SK-N-SH treated with all-trans-retinoic acid at 6 μM for 48 hours (cell line): ENCODE results near the gene CYFIP1.

ENCODE experiments used
- ATAC-seq: fragments of 200-7000 bp; cut with Tn5 transposase; 3 replicates; pipeline ENCODE4 v1.9.1; 2020; ENCODE audit warnings: mild to moderate bottlenecking, moderate library complexity
- ARNTL ChIP-seq: fragments of 450-650 bp; formaldehyde crosslinking; IDR thresholded peaks from 2 replicates; pipeline ENCODE4 v1.5.0; 2020; ENCODE audit warnings: low read depth, mild to moderate bottlenecking, moderate library complexity, borderline replicate concordance
- BACH2 ChIP-seq: fragments of 250-450 bp; sonication (Bioruptor Pico); IDR thresholded peaks from 2 replicates; pipeline ENCODE4 v1.9.0; 2021; ENCODE audit warnings: mild to moderate bottlenecking, borderline replicate concordance
- CSDC2 ChIP-seq: fragments of 250-450 bp; sonication (Bioruptor Pico); IDR thresholded peaks from 2 replicates; pipeline ENCODE4 v1.5.0; 2020; ENCODE audit warnings: mild to moderate bottlenecking, moderate library complexity
- ESRRG ChIP-seq: fragments of 250-450 bp; sonication (Bioruptor Pico); IDR thresholded peaks from 2 replicates; pipeline ENCODE4 v1.6.1; 2021; ENCODE audit warnings: mild to moderate bottlenecking
- GLIS3 ChIP-seq: fragments of 250-450 bp; sonication (Bioruptor Pico); IDR thresholded peaks from 2 replicates; pipeline ENCODE4 v1.5.0; 2020; ENCODE audit warnings: mild to moderate bottlenecking, moderate library complexity
- ISL1 ChIP-seq: fragments of 250-450 bp; sonication (Bioruptor Pico); IDR thresholded peaks from 2 replicates; pipeline ENCODE4 v2.1.2; 2022; ENCODE audit warnings: mild to moderate bottlenecking, moderate library complexity
- OSR1 ChIP-seq: fragments of 250-450 bp; sonication (Bioruptor Pico); IDR thresholded peaks from 2 replicates; pipeline ENCODE4 v1.8.0; 2022; ENCODE audit warnings: moderate library complexity, mild to moderate bottlenecking, inconsistent platforms
- RARB ChIP-seq: fragments of 250-450 bp; sonication (Bioruptor Pico); IDR thresholded peaks from 2 replicates; pipeline ENCODE4 v1.8.0; 2021; ENCODE audit warnings: mild to moderate bottlenecking, moderate library complexity
- SNAI2 ChIP-seq: fragments of 250-450 bp; sonication (Bioruptor Pico); IDR thresholded peaks from 2 replicates; pipeline ENCODE4 v1.5.0; 2020; ENCODE audit warnings: mild to moderate bottlenecking, moderate library complexity
- TOX ChIP-seq: fragments of 250-450 bp; sonication (Bioruptor Pico); IDR thresholded peaks from 2 replicates; pipeline ENCODE4 v1.8.0; 2021; ENCODE audit warnings: mild to moderate bottlenecking, moderate library complexity, borderline replicate concordance
- ZC3H10 ChIP-seq: fragments of 250-450 bp; sonication (Bioruptor Pico); IDR thresholded peaks from 2 replicates; pipeline ENCODE4 v1.5.1; 2021; ENCODE audit warnings: mild to moderate bottlenecking, moderate library complexity
- ZFP3 ChIP-seq: fragments of 250-450 bp; sonication (Bioruptor Pico); IDR thresholded peaks from 2 replicates; pipeline ENCODE4 v1.5.0; 2020; ENCODE audit warnings: mild to moderate bottlenecking, moderate library complexity
- ZFP30 ChIP-seq: fragments of 450-650 bp; formaldehyde crosslinking; IDR thresholded peaks from 2 replicates; pipeline ENCODE4 v1.5.0; 2022; ENCODE audit warnings: mild to moderate bottlenecking, moderate library complexity
- ZNF565 ChIP-seq: fragments of 450-650 bp; formaldehyde crosslinking; conservative IDR thresholded peaks from 2 replicates; pipeline ENCODE4 v1.5.0; 2020; ENCODE audit warnings: low read depth, mild to moderate bottlenecking, moderate library complexity
- ZNF70 ChIP-seq: fragments of 450-650 bp; formaldehyde crosslinking; IDR thresholded peaks from 2 replicates; pipeline ENCODE4 v1.5.0; 2020; ENCODE audit warnings: mild to moderate bottlenecking, moderate library complexity
- ZNF8 ChIP-seq: fragments of 450-650 bp; formaldehyde crosslinking; IDR thresholded peaks from 2 replicates; pipeline ENCODE4 v1.5.0; 2020; ENCODE audit warnings: mild to moderate bottlenecking, moderate library complexity
- TF ChIP-seq, protein P1 (sequence below): fragments of 250-450 bp; sonication (Bioruptor Pico); IDR thresholded peaks from 2 replicates; pipeline ENCODE4 v1.5.1; 2021; ENCODE audit warnings: mild to moderate bottlenecking, moderate library complexity
- TF ChIP-seq, protein P2 (sequence below): fragments of 250-450 bp; sonication (Bioruptor Pico); IDR thresholded peaks from 2 replicates; pipeline ENCODE4 v1.5.1; 2020; ENCODE audit warnings: low read depth, mild to moderate bottlenecking, moderate library complexity
- TF ChIP-seq, protein P3 (sequence below): fragments of 250-450 bp; sonication (Bioruptor Pico); IDR thresholded peaks from 2 replicates; pipeline ENCODE4 v1.5.0; 2020; ENCODE audit warnings: mild to moderate bottlenecking, moderate library complexity
- TF ChIP-seq, protein P4 (sequence below): fragments of 250-450 bp; sonication (Bioruptor Pico); IDR thresholded peaks from 2 replicates; pipeline ENCODE4 v1.8.0; 2021; ENCODE audit warnings: low read depth, mild to moderate bottlenecking, moderate library complexity, borderline replicate concordance
- TF ChIP-seq, protein P5 (sequence below): fragments of 250-450 bp; sonication (Bioruptor Pico); IDR thresholded peaks from 2 replicates; pipeline ENCODE4 v1.8.0; 2020; ENCODE audit warnings: mild to moderate bottlenecking, moderate library complexity, borderline replicate concordance

The CYFIP1 gene

DNA sequence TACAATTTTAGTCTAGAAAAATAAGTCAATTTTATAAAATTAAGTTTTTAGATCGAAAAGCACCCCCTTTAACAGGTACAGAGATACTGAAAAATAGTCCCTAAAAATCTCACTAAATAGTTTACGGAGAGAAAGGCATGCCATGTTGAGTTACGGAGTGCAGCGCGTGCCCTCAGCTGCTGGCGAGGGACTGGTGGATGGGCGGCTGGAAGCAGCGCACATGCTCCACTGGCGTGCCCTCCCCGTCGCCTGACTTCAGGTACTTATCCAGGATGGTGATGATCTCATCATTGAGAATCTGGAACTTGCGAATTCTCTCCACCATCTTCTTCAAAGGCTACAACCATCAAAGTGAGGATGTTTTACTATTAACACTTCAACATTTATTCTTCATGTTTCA is 110.3 kb downstream of the CYFIP1 start:
- no peak for ATAC-seq
- TF ChIP-seq ZC3H10 (CRISPR knock-in tag) (no peak), SNAI2 (CRISPR knock-in tag) (no peak), OSR1 (CRISPR knock-in tag) (no peak), ZNF70 (CRISPR knock-in tag) (no peak)

DNA sequence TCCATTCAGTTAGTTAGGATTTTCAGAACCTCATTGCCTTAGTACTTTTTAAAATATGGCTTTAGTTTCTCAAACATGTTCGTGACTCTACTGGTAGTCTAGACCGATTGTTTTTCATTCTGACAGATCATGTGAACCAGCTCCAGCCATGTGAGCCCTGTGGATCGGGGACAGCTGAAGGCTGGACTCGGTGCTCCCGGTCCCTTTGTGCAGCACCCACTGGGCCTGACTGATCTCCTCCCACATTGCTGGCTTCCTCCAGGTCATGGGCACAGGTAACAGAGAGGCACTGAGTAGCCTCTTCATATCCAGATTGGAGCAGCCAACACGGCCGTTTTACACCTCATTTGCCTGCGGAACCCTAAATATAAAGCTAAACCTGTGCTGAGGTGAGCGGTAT is 111.2 kb downstream of the CYFIP1 start:
- TF ChIP-seq ARNTL (CRISPR knock-in tag) (no peak), ZFP30 (CRISPR knock-in tag) (no peak)
- TF ChIP-seq, protein P1, sequence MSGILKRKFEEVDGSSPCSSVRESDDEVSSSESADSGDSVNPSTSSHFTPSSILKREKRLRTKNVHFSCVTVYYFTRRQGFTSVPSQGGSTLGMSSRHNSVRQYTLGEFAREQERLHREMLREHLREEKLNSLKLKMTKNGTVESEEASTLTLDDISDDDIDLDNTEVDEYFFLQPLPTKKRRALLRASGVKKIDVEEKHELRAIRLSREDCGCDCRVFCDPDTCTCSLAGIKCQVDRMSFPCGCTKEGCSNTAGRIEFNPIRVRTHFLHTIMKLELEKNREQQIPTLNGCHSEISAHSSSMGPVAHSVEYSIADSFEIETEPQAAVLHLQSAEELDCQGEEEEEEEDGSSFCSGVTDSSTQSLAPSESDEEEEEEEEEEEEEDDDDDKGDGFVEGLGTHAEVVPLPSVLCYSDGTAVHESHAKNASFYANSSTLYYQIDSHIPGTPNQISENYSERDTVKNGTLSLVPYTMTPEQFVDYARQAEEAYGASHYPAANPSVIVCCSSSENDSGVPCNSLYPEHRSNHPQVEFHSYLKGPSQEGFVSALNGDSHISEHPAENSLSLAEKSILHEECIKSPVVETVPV, result no peak
- no peak for ATAC-seq

DNA sequence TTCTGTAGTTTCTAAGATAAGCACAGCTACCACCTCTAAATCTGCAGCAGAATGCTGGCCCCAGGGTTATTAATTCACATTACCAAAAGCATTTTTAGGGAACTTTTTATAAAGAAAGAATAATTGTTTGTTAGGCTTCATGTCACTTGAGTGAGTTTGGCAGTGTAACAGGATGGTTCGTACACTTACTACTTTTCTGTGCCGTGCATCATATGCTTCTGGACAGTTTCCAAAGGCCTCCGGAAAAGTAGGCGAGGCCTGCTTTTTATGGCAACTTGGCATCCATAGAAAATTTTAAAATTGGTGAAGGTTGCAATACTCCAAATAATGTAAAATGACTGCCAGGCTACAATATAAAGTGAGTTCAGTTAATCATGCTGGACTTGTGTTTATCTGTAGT is 111.7 kb downstream of the CYFIP1 start:
- ATAC-seq, result no peak
- TF ChIP-seq, protein P2, sequence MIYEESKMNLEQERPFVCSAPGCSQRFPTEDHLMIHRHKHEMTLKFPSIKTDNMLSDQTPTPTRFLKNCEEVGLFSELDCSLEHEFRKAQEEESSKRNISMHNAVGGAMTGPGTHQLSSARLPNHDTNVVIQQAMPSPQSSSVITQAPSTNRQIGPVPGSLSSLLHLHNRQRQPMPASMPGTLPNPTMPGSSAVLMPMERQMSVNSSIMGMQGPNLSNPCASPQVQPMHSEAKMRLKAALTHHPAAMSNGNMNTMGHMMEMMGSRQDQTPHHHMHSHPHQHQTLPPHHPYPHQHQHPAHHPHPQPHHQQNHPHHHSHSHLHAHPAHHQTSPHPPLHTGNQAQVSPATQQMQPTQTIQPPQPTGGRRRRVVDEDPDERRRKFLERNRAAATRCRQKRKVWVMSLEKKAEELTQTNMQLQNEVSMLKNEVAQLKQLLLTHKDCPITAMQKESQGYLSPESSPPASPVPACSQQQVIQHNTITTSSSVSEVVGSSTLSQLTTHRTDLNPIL (CRISPR knock-in tag), result no peak
- TF ChIP-seq OSR1 (CRISPR knock-in tag), result no peak
- TF ChIP-seq ESRRG (CRISPR knock-in tag), result no peak
- TF ChIP-seq, protein P3, sequence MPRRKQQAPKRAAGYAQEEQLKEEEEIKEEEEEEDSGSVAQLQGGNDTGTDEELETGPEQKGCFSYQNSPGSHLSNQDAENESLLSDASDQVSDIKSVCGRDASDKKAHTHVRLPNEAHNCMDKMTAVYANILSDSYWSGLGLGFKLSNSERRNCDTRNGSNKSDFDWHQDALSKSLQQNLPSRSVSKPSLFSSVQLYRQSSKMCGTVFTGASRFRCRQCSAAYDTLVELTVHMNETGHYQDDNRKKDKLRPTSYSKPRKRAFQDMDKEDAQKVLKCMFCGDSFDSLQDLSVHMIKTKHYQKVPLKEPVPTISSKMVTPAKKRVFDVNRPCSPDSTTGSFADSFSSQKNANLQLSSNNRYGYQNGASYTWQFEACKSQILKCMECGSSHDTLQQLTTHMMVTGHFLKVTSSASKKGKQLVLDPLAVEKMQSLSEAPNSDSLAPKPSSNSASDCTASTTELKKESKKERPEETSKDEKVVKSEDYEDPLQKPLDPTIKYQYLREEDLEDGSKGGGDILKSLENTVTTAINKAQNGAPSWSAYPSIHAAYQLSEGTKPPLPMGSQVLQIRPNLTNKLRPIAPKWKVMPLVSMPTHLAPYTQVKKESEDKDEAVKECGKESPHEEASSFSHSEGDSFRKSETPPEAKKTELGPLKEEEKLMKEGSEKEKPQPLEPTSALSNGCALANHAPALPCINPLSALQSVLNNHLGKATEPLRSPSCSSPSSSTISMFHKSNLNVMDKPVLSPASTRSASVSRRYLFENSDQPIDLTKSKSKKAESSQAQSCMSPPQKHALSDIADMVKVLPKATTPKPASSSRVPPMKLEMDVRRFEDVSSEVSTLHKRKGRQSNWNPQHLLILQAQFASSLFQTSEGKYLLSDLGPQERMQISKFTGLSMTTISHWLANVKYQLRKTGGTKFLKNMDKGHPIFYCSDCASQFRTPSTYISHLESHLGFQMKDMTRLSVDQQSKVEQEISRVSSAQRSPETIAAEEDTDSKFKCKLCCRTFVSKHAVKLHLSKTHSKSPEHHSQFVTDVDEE (CRISPR knock-in tag), result no peak
- TF ChIP-seq GLIS3, result no peak
- TF ChIP-seq, protein P4, sequence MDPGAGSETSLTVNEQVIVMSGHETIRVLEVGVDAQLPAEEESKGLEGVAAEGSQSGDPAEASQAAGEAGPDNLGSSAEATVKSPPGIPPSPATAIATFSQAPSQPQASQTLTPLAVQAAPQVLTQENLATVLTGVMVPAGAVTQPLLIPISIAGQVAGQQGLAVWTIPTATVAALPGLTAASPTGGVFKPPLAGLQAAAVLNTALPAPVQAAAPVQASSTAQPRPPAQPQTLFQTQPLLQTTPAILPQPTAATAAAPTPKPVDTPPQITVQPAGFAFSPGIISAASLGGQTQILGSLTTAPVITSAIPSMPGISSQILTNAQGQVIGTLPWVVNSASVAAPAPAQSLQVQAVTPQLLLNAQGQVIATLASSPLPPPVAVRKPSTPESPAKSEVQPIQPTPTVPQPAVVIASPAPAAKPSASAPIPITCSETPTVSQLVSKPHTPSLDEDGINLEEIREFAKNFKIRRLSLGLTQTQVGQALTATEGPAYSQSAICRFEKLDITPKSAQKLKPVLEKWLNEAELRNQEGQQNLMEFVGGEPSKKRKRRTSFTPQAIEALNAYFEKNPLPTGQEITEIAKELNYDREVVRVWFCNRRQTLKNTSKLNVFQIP (CRISPR knock-in tag), result no peak
- no peak for TF ChIP-seq CSDC2 (CRISPR knock-in tag)
- no peak for TF ChIP-seq ZNF70 (CRISPR knock-in tag)
- TF ChIP-seq TOX (CRISPR knock-in tag), result no peak
- no peak for TF ChIP-seq SNAI2 (CRISPR knock-in tag)
- no peak for TF ChIP-seq BACH2 (CRISPR knock-in tag)
- TF ChIP-seq ZNF565 (CRISPR knock-in tag), result no peak
- TF ChIP-seq, protein P5, sequence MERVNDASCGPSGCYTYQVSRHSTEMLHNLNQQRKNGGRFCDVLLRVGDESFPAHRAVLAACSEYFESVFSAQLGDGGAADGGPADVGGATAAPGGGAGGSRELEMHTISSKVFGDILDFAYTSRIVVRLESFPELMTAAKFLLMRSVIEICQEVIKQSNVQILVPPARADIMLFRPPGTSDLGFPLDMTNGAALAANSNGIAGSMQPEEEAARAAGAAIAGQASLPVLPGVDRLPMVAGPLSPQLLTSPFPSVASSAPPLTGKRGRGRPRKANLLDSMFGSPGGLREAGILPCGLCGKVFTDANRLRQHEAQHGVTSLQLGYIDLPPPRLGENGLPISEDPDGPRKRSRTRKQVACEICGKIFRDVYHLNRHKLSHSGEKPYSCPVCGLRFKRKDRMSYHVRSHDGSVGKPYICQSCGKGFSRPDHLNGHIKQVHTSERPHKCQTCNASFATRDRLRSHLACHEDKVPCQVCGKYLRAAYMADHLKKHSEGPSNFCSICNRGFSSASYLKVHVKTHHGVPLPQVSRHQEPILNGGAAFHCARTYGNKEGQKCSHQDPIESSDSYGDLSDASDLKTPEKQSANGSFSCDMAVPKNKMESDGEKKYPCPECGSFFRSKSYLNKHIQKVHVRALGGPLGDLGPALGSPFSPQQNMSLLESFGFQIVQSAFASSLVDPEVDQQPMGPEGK, result no peak
- TF ChIP-seq ZNF8 (CRISPR knock-in tag), result no peak
- TF ChIP-seq ZFP3 (CRISPR knock-in tag), result no peak
- TF ChIP-seq ARNTL (CRISPR knock-in tag), result no peak
- no peak for TF ChIP-seq ISL1 (CRISPR knock-in tag)
- TF ChIP-seq RARB, result no peak

DNA sequence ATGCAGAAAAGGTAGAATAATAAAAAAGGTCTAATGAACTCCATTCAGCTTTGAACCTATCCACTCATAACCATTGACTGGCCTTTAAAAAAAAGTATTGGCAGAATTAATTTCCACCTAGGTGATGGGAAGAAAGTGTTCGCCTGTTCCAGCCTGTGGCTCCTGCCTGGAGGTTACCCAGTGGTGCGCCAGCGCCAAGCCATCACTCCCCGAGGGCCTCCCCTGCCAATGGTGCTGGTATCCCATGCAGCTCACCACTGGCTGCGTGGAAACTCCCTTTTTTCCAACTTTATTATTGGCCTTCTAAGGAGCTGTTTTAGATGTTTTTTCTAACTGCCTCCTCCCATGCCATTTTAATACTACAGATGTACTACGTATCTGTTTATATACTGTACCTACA is 112.3 kb downstream of the CYFIP1 start:
- TF ChIP-seq ARNTL (CRISPR knock-in tag), result no peak
- ATAC-seq, result no peak
